ENCODE results near the gene FASTK.

FASTK gene

DNA sequence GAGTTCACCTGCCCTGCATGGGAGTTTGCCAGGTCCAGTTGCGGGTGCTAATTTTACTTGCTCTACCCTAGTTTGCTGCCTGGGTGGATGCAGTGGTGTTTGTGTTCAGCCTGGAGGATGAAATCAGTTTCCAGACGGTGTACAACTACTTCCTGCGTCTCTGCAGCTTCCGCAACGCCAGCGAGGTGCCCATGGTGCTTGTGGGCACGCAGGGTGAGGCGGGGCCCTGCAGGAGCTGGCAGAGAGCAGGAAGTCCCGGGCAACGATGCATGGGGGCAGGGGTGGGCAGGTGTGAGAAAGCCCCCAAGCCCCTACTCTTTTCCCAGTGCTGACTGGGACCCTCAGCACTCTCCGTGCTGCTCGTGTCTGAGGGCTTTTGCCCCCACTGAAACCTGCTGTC lies 37.0 kb upstream of the FASTK start:
- no peak for DNase-seq (ENCODE audit: low read depth in 2 of 2)

DNA sequence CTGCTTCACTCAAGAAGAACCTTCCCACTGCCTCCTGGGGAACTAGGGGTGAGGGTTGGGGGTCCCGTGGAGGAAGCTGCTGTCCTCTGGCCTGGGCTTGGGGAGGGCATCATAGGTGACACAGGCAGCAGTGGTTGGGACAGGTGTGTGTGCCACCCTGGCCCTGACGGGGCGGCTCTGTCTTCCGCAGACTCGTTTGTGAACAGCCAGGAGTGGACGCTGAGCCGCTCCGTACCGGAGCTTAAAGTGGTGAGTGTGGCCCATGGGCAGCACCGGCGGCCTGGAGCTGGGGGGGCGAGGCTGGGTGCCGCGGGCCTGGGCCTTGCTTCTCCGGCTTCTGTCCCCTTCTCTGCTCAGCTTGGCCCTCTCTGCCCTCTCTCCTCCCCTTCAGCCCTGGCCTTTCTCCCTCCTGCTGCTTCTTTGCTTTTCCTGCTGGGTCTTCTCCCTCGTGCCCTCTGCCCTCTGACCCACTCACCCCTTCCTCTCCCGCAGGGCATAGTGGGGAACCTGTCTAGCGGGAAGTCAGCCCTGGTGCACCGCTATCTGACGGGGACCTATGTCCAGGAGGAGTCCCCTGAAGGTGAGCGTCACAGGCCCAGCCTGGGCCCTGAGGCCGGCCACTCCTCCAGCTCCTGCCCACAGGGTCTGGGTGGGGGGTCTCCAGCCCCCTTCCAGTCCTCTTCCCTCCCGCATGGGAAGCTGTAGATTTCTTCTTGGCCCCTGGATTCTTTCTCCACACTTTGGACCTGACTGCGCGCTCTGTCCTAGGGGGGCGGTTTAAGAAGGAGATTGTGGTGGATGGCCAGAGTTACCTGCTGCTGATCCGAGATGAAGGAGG lies 36.2 kb upstream of the FASTK start:
- no peak for DNase-seq (ENCODE audit: low read depth in 2 of 2)

DNA sequence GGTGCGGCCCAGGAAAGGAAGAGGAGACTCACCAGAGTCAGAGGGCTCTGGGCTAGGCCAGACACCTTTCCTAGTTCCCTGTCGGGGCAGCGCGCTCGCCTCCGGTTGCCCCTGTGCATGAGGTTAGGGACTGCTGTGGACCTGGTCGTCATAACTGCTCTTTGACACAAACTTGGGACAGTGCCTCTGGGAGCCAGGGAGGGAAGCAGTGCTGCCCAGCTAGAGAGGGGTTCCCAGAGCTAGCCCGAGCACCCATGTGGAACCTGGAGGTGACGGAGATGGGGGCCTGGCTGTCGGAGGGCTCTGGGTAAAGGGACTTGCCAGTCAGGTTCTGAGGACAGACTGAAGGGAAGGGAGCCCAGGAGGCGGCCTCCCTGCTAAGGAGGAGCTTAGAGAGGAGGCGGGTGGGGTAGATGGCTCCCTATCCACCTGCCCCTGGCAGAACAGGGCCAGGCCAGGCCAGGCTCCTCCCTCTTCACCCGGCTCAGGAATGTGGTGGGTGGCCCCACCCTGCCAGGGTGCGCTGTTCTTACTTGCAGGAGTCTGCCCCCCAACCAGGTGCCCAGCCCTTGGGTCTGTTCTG lies 35.3 kb upstream of the FASTK start:
- no peak for DNase-seq (ENCODE audit: low read depth in 2 of 2)

DNA sequence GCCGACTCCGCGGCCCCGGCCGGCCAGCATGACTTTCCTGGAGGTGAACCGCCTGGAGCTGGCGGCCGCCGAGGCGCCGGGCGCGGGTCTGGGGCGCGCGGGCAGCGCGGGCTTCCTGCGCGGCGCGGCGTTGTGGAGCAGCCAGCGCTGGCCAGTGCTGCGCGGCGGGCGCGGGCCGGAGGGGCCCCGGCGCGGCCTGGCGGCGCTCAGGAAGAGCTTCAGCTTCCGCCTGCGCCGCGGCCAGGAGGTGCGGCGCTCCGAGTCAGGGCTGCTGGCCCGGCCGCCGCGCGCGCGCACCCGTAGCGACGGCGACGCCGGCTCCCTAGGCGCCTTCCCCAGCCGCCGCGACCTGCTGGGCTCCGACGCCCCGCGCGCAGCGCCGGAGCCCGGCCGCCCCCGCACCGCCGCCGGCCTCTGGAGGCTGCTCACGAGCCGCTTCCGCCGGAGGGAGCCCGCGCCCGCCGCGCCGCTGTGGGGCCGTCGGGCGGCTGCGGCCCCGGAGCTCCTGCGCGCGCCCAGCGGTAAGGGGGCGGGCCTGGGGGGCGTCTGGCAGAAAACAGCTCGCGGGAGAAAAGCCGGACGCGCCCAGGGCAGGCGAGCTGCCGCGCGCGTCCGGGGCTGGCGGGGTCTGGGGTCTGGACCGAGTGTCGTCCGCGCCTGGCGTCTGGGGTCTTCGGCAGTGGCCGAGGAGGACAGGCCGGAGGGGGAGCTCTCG lies 34.7 kb upstream of the FASTK start:
- DNase-seq (ENCODE audit: low read depth in 2 of 2), result peak; percentile 23 to 26

DNA sequence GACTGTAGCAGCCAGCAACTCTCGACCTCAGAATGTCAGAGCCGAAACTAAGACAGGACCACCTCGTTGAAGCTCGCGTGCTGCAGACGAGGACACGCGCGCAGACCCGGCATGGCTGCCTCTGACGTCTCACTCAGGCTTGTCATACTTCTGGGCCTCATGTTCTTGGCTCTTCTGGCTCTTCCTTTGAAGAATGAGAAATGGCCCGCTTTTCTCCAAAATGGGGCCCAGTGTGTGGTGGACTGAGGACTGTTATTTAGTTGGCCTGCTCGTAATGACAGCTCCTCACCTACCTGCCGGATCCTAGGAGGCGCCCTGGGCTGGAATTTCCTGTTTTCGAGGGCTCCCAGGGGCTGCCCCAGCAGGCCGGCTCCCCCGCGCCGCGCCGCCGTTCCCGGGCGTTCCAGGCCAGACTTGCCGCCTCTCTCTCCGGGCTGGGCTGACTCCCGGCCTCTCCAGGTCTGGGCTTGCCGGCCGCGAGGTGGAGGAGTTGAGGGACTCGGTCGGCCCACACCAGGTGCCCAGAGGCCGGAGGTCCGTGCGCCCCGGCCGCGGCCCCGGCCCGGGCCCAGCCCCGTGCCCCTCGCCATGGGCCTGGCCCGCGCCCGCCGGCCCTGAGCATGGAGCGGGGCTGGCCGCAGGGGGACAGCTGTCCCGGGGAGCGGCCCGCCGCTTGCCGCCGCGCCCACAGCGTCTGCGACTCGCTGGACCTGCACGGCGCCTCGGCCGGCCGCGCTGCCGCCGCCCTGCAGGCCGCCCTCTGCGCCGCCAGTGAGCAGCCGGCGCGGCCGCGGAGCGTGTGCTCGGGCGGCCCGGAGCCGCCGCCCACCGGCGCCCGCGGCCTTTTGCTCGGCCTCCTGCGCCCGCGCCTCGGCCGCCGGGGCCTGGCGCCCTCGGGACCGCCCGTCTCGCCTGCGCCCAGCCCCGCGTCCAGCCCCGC lies 33.8 kb upstream of the FASTK start:
- DNase-seq (ENCODE audit: low read depth in 2 of 2), result no peak

DNA sequence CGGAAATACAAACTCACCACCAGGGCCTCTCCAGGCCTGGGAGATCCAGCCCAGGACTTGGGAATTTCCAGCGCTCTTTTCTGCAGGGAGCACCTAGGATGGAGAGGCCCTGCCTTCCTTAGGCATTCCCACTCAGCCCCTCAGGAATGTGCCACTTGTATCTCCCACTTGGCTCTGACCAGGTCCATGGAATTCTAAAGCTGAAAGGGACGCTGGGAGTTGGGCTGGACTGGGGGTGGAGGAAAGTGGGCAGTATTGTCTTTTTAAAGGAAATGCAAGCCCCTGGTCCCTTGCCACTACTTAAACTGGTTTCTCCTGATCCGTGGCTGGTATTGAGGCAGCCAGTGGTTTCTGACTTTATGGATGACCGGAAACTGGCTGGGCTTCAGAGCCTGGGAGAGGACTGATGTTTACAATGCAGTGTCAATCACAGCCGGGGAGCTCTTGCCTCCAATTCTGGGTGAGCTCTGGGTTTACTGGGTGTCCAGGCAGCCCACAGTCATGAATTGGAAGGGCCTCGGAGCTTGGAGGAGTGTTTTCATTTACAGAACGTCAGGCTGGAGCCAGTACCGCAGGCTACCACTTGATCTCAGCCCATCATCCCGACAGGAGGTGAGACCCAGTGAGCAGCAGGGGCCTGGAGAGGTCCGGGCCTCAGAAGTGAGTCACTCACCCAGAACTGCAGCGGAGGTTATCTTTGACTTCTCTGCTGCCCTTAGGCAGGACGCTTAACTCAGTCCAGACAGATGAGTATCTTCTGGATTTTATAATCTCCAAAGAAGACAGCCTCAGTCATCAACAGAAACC lies 32.9 kb upstream of the FASTK start:
- no peak for DNase-seq (ENCODE audit: low read depth in 2 of 2)

DNA sequence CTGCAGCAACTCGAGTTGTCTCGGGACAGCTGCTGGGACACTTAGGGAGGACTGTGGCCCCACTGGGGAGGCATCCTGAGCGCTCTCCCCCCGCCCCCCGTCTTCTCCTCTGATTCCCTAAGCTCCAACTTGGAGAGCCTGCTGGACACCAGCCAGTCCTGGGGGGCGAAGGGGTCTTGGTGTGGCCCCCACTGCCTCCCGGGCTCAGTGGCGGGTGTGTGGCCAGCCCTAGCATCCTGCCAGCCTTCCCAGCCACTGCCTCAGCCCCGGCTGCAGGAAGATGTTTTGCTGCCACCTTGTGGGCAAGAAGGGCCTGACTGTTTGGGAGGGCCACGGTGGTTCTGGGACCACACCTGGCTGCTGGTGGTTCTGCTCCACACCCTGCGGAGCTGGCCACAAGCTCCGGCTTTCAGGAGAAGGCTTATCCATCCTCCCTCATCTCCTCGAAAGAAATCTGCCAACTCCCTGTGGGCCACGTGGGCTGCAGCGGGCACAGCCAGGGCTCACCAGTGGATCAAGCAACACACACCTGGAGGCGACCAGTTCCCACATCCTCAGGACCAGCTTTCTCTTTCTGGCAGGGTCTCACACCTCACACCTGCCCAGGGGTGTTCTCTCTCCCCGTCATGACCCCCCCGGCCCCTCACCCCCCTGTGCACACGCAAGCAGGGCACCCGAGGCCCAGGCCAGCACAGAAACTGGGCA lies 30.5 kb upstream of the FASTK start:
- DNase-seq (ENCODE audit: low read depth in 2 of 2), result peak; percentile 58 to 62

- DNase-seq (ENCODE audit: low read depth in 2 of 2), result no peak
These were observed 29.8 kb upstream of the FASTK start for GRCh38 chr7:151110236-151110940.

DNA sequence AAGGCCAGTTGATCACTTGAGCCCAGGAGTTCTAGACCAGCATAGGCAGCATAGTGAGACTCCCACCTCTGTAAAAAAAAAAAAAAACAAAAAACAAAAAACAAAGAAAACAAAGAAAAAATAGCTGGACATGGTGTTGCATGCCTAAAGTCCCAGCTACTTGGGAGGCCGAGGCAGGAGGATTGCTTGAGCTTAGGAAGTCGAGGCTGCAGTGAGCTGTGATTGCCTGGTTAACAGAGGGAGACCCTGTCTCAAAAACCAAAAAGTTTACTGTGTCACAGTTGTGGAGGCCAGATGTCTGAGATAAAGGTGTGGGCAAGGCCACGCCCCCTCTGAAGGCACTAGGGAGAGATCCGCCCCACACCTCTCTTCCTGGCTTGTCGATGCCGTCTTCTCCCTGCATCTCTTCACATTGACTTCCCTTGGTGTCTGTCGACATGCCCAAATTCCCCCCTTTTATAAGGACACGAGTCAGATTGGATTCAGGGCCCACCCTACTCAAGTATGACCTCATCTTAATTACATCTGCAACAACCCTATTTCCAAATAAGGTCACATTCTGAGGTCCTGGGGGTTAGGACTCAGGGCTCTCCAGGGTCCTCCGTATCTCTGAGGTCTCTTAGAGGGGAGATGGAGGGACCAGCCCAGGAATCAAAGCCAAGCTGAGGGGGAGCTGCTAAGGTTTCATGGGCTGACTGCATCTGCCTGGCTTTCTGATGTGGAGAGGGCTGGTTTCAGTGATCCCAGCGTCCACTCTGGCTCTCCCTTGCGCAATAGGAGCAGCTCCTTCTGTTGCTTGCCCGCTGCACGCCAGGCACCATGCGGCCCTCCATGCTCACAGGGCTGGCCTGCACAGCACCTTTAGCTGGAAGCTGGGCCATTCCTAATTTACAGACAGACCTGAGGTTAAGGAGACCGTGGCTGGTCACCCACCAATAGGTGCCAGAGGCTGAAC lies 28.8 kb upstream of the FASTK start:
- no peak for DNase-seq (ENCODE audit: low read depth in 2 of 2)

DNA sequence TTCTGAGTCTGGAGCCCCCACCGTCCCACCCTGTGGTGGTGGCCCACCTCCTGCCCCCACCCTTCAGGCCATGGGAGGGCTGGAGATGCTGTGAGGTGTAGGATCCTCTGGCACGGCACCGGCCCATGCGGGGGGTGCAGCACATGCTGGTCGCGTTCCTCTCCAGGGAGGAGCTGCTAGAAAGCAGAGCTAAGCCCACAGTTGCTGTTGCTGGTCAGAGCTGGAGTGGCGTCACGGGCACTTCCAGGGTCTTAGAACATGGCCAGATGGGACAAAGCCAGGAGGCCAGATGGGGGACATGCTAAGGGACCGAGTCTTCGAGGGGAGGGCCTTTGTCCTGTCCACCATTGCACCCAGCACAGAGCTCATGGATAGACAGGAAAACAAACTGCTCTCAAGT lies 27.3 kb upstream of the FASTK start:
- no peak for DNase-seq (ENCODE audit: low read depth in 2 of 2)

DNA sequence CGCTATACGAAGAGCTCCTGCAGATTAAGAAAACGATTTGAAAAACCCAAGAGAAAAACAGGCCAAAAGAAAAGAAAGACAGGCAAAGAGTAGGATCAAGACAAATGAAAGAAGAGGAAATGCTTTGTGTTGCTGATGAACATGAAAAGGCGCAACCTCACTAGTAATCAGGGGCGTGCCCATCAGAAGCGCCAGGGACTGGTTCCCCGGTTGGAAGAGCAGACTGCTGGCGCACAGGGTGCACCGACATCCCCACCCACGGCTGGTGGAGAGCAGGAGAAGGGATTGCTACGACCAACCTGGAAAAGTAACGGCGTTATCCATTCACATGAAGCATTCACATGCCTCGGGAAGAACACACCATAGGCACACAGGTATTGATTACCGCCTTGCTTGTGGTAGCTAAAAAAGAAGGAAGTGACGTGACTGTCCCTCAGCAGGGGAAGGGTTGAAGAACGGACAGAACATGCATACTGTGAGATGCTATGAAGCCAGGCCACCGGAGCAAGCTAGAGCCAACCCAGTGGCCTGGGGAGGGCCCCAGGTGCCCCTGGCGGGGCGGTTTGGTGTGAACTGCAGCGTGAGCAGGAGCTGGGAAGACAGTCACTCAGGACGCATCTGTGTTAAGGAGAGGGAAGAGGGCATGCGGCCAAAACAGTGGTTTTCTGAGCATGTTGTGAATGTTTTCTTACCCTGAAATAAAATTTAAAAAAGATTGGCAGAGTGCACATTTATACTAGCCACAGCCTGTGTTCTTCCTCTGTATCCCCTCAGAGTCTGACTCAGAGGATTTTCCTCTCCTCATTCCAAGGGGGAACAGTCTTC lies 24.0 kb upstream of the FASTK start:
- DNase-seq (ENCODE audit: low read depth in 2 of 2), result no peak

GRCh38 chr7:151103973-151104372 lies 23.4 kb upstream of the FASTK start:
- no peak for DNase-seq (ENCODE audit: low read depth in 2 of 2)

DNA sequence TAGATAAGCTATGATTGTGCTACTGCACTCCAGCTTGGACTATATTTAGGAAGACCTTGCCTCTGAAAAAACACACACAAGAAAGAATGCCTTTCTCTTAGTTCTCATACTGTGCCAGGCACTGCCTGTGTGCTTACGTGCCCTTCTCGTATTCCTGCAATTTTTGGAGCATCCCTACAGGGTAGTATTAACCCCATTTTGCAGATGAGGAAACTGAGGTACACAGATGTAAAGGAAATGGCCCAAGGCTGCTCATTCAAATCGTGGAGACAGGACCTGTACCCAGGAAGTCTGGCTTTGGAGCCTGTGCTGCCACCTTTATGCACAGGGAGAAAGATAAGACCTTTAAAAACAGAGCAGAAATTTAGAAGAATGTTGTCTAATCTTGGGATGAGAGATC lies 22.4 kb upstream of the FASTK start:
- DNase-seq (ENCODE audit: low read depth in 2 of 2), result no peak

GRCh38 chr7:151101621-151102396 lies 21.2 kb upstream of the FASTK start:
- DNase-seq (ENCODE audit: low read depth in 2 of 2), result no peak

DNA sequence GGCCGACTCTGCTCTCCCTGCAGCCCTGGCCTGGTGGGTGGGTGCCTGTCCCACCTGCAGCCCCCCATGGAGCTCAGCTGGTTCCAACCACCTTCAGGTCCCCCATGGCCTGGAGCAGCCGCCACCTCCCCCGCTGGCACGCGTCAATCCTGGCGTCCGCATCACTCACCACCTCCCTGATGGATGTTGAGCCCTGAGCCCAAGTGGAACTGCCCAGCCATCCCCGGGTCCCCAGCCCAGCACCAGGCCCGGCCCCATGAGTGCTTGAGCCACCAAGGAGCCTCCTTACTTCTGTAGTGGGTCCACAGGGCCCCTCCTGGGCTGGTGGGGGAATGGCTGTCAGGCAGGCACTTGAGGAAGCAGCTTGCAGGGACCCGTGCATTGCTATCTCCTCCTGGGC lies 20.3 kb upstream of the FASTK start:
- DNase-seq (ENCODE audit: low read depth in 2 of 2), result no peak

- no peak for DNase-seq (ENCODE audit: low read depth in 2 of 2)
These were observed 19.0 kb upstream of the FASTK start for GRCh38 chr7:151099486-151100211.
